ENCODE results near the gene FXR2. TPM values are rescaled to one million over a fixed set of nuclear protein-coding genes. Genes with fewer than 3 reads are reported as not detected.

The FXR2 gene
- total and polyA plus RNA-seq, 9 of the 15 experiments (the other 6 are each of a cell fraction or from before 2014, with no cell fraction given) = 2.0 to 49.3 (median 24.5) TPM

- TF ChIP-seq CC2D1A (IDR thresholded peaks at IDR 0.05) (no peak), ZNF445 (CRISPR knock-in tag; IDR thresholded peaks at IDR 0.05; ENCODE audit: low read depth) (no peak), PTBP1 (IDR thresholded peaks at IDR 0.05; ENCODE audit: low read depth, low read length) (no peak), SREBF2 (CRISPR knock-in tag; IDR thresholded peaks at IDR 0.05) (no peak), CHD1 (IDR thresholded peaks at IDR 0.05; ENCODE audit: low read length) (no peak), DMBX1 (CRISPR knock-in tag; IDR thresholded peaks at IDR 0.05; ENCODE audit: borderline replicate concordance) (no peak), ZFP91 (CRISPR knock-in tag; IDR thresholded peaks at IDR 0.05) (no peak), NFE2L1 (tag; IDR thresholded peaks at IDR 0.05; ENCODE audit: borderline replicate concordance, low read depth) (no peak), ARID2 (IDR thresholded peaks at IDR 0.05) (no peak), ZNF76 (CRISPR knock-in tag; IDR thresholded peaks at IDR 0.05; ENCODE audit: borderline replicate concordance) (no peak), HNRNPK (IDR thresholded peaks at IDR 0.05; ENCODE audit: low read depth, low read length, poor library complexity, severe bottlenecking) (no peak), FOXP1 (CRISPR knock-in tag; IDR thresholded peaks at IDR 0.05) (no peak), CSDE1 (IDR thresholded peaks at IDR 0.05) (no peak), CEBPB (tag; IDR thresholded peaks at IDR 0.05) (peak; percentile 89), ARNT (IDR thresholded peaks at IDR 0.05) (no peak), SMARCA4 (IDR thresholded peaks at IDR 0.05) (no peak), PCBP2 (IDR thresholded peaks at IDR 0.05; ENCODE audit: low read depth, low read length, poor library complexity, severe bottlenecking) (no peak), ESRRB (CRISPR knock-in tag; IDR thresholded peaks at IDR 0.05; ENCODE audit: borderline replicate concordance) (no peak)
- TF ChIP-seq, protein P1, sequence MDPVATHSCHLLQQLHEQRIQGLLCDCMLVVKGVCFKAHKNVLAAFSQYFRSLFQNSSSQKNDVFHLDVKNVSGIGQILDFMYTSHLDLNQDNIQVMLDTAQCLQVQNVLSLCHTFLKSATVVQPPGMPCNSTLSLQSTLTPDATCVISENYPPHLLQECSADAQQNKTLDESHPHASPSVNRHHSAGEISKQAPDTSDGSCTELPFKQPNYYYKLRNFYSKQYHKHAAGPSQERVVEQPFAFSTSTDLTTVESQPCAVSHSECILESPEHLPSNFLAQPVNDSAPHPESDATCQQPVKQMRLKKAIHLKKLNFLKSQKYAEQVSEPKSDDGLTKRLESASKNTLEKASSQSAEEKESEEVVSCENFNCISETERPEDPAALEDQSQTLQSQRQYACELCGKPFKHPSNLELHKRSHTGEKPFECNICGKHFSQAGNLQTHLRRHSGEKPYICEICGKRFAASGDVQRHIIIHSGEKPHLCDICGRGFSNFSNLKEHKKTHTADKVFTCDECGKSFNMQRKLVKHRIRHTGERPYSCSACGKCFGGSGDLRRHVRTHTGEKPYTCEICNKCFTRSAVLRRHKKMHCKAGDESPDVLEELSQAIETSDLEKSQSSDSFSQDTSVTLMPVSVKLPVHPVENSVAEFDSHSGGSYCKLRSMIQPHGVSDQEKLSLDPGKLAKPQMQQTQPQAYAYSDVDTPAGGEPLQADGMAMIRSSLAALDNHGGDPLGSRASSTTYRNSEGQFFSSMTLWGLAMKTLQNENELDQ (CRISPR knock-in tag; IDR thresholded peaks at IDR 0.05; ENCODE audit: borderline replicate concordance) = no peak
- TF ChIP-seq, protein P2, sequence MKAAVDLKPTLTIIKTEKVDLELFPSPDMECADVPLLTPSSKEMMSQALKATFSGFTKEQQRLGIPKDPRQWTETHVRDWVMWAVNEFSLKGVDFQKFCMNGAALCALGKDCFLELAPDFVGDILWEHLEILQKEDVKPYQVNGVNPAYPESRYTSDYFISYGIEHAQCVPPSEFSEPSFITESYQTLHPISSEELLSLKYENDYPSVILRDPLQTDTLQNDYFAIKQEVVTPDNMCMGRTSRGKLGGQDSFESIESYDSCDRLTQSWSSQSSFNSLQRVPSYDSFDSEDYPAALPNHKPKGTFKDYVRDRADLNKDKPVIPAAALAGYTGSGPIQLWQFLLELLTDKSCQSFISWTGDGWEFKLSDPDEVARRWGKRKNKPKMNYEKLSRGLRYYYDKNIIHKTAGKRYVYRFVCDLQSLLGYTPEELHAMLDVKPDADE (conservative IDR thresholded peaks at IDR 0.05; ENCODE audit: control insufficient read depth, low read depth, low read length) = 0 out of 2 replicates have a peak, but pooled peaks have one; percentile 46
- TF ChIP-seq, protein P3, sequence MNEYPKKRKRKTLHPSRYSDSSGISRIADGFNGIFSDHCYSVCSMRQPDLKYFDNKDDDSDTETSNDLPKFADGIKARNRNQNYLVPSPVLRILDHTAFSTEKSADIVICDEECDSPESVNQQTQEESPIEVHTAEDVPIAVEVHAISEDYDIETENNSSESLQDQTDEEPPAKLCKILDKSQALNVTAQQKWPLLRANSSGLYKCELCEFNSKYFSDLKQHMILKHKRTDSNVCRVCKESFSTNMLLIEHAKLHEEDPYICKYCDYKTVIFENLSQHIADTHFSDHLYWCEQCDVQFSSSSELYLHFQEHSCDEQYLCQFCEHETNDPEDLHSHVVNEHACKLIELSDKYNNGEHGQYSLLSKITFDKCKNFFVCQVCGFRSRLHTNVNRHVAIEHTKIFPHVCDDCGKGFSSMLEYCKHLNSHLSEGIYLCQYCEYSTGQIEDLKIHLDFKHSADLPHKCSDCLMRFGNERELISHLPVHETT (CRISPR knock-in tag; conservative IDR thresholded peaks at IDR 0.05 in 1 of 2, IDR thresholded peaks at IDR 0.05 in 1 of 2) = 0 out of 4 replicates have a peak, but pooled peaks of 1 of the 2 experiments have one; percentile 35
Observed at GRCh38 chr17:7579001-7579833, 35.5 kb downstream of the FXR2 start, which contains the start of gene CD68 (continued).

Measured in K562 (cell line).